ENCODE results near the gene DIAPH3. TPM values are rescaled to one million over a fixed set of nuclear protein-coding genes. Genes with fewer than 3 reads are reported as not detected.

DIAPH3 gene
- polyA plus RNA-seq, 1 of the 3 experiments (the other 2 are of a cell fraction), result 5.4 TPM

- H3K9me3 ChIP-seq, result no peaks in the 10 kb centered on the region
- 81% methylated on average over 1 of the region's 1 CpG for WGBS (ENCODE audit: low lambda C conversion rate)
- no peaks in the 10 kb centered on the region for H3K79me2 ChIP-seq (ENCODE audit: insufficient read depth)
- ChIA-PET CTCF (interaction anchor here (0.7 to 5.6 kb wide), 8 partner anchors 9 to 545 kb away, joined by 3 to 60 read pairs (median 3); no protein-coding TSS in a partner anchor), POLR2A (no interaction called here)
- no peak overlapping the region for H3K4me3 ChIP-seq (ENCODE audit: low read depth in 2 of 2, low read length in 1 of 2)
- no peak overlapping the region; a peak in 1 of 4 replicates for H3K27ac ChIP-seq (ENCODE audit: low read depth in 2 of 2, low read length in 1 of 2)
- 0 out of 2 replicates have a peak overlapping the region, but pooled peaks have one; percentile 11 for H3K4me2 ChIP-seq
- no peaks in the 10 kb centered on the region for H3F3A ChIP-seq (replicated peaks; ENCODE audit: insufficient read depth)
- TF ChIP-seq POLR2AphosphoS5 (IDR thresholded peaks at IDR 0.05; ENCODE audit: low read depth, low read length) (no peak), CTCF (IDR thresholded peaks at IDR 0.05) (no peak), RAD21 (IDR thresholded peaks at IDR 0.05; ENCODE audit: low read length) (no peak), IRF3 (IDR thresholded peaks at IDR 0.05; ENCODE audit: low read depth, low read length) (no peak), MXI1 (IDR thresholded peaks at IDR 0.05; ENCODE audit: low read depth, low read length) (no peak), FOSL2 (IDR thresholded peaks at IDR 0.05; ENCODE audit: borderline replicate concordance, low read depth) (no peak), PBX3 (IDR thresholded peaks at IDR 0.05) (no peak), GABPA (IDR thresholded peaks at IDR 0.05; ENCODE audit: low read depth) (no peak), NRF1 (IDR thresholded peaks at IDR 0.05; ENCODE audit: low read depth, low read length) (no peak), JUND (IDR thresholded peaks at IDR 0.05) (no peak), GATA2 (CRISPR knock-in tag; IDR thresholded peaks at IDR 0.05) (no peak), USF1 (IDR thresholded peaks at IDR 0.05; ENCODE audit: borderline replicate concordance, low read depth) (no peak), SMC3 (IDR thresholded peaks at IDR 0.05; ENCODE audit: low read depth, low read length) (no peak), YY1 (IDR thresholded peaks at IDR 0.05; ENCODE audit: low read depth) (no peak), ZBTB33 (IDR thresholded peaks at IDR 0.05; ENCODE audit: borderline replicate concordance, low read depth) (no peak), RFX5 (IDR thresholded peaks at IDR 0.05; ENCODE audit: low read length) (no peak), RCOR1 (IDR thresholded peaks at IDR 0.05; ENCODE audit: low read length) (no peak), CHD2 (IDR thresholded peaks at IDR 0.05; ENCODE audit: low read length, partially characterized antibody) (no peak)
- H2AFZ ChIP-seq (ENCODE audit: low read depth), result no peak overlapping the region
- no peaks in the 10 kb centered on the region for H3K9me2 ChIP-seq
- no peaks in the 10 kb centered on the region for H3K27me3 ChIP-seq (ENCODE audit: insufficient read depth)
- H4K20me1 ChIP-seq (ENCODE audit: insufficient read depth), result no peaks in the 10 kb centered on the region
- H3K4me1 ChIP-seq (ENCODE audit: control insufficient read depth in 1 of 2, insufficient read depth in 2 of 2, low read depth in 1 of 2, low read length in 1 of 2), result peaks cover 7 to 38% of the 10 kb centered on the region in 2 experiments; a peak in 3 of 4 replicates
- H3K36me3 ChIP-seq (replicated peaks in 1 of 2; ENCODE audit: control insufficient read depth in 1 of 2, insufficient read depth in 2 of 2, low read length in 1 of 2), result no peaks in the 10 kb centered on the region
- no peak overlapping the region for H3K9ac ChIP-seq
- no peak for DNase-seq
These were observed 482.0 kb downstream of the DIAPH3 start for GRCh38 chr13:59681636-59682311.

Measured in SK-N-SH (cell line).